ENCODE results near the gene CCDC92B.
"Not testable (repeated sequence)": the region's sequence is repeated elsewhere in the genome, so short reads cannot be mapped to it uniquely, and the experiment has no call there.

Gene CCDC92B

GRCh38 chr17:2749058-2749783, at the start of gene CCDC92B:
CCDC92B (minus strand) TSS chr17:2749652; CDS start chr17:2735145, 14,507 bp downstream.
- DNase-seq, result no peak

DNA sequence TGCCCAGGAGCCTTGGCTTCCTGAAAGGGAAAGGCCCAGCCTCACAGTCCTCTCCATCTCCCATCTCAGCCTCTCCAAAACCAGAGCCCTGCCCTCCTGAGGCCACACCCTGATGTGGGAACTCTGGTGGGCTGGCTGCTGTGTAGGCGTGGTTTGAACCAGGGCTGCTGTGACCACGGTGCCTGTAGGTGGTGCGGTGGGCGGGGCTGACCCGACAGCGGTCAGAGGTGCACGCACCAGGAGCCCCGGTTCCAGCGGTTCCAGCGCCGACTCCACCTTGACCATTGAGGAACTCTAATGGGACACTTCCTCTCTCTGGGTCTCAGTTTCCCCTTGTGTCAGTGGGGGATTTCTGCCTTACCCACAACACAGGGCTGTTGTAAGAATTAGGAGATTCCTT, 49.2 kb upstream of the CCDC92B start:
- DNase-seq, result no peak

GRCh38 chr17:2798188-2798587, 48.7 kb upstream of the CCDC92B start:
- DNase-seq, result no peak

DNA sequence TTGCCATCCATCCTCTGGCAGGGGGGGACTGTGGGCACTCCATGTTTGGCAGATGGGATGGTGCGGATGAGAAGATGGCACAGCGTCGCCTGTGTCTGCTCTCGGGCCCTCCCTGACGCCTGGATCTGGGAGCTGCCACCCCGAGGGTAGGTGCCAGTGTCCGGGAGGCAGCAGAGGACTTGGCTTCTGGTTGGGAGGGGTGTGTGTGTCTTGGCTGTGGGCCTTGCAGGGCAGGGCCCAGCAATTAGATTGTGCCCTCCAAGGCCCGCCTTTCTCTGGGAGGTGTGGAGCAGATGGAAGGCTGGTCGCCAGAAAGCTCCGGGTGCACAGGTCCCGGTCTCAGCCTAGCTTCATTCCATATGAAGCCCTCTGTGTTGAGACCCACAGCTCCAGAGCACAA, 48.2 kb upstream of the CCDC92B start:
- DNase-seq, result no peak

GRCh38 chr17:2797226-2797625, 47.8 kb upstream of the CCDC92B start:
- DNase-seq, result peak; percentile 33

- DNase-seq, result peak; percentile 98
Observed at GRCh38 chr17:2796164-2797125, 47.0 kb upstream of the CCDC92B start, which contains the start of gene RAP1GAP2. RAP1GAP2 (plus strand) TSS chr17:2796438; CDS start chr17:2796528, 90 bp downstream.

DNA sequence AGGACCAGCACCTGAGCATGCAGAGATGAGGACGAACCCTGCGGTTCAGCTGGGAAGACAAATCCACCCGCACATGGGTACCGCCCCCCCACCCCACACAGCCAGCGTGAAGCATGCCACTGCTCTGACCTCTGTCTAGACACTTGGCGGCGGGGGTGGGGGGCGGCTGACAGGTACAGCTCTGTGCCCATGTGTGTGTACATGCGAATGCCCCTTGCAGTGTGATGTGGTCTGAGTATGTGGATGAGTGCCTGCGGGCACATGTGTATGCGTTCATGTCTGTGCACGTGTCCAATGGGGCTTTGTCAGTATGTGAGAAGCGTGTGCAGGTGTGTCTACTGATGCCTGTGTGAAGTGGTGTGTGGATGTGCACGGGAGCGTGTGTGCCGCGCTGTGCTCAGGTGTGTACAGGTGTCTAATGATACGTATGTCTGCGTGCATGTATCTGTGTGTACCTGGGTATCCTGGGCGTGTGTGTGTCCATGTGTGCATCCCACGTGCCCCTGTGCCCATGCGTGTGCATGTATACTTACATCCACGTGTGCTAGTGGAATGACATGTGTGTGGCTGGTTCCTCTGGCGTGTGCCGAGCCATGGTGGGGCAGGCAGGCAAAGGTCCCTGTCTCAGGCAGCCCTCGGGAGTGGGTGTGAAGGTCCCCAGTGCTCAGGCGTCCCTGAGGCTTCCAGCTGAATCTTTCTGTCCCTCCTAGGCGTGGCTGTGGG, 46.1 kb upstream of the CCDC92B start:
- no peak for DNase-seq

- DNase-seq, result no peak
Observed at GRCh38 chr17:2794111-2794803, 44.8 kb upstream of the CCDC92B start.

DNA sequence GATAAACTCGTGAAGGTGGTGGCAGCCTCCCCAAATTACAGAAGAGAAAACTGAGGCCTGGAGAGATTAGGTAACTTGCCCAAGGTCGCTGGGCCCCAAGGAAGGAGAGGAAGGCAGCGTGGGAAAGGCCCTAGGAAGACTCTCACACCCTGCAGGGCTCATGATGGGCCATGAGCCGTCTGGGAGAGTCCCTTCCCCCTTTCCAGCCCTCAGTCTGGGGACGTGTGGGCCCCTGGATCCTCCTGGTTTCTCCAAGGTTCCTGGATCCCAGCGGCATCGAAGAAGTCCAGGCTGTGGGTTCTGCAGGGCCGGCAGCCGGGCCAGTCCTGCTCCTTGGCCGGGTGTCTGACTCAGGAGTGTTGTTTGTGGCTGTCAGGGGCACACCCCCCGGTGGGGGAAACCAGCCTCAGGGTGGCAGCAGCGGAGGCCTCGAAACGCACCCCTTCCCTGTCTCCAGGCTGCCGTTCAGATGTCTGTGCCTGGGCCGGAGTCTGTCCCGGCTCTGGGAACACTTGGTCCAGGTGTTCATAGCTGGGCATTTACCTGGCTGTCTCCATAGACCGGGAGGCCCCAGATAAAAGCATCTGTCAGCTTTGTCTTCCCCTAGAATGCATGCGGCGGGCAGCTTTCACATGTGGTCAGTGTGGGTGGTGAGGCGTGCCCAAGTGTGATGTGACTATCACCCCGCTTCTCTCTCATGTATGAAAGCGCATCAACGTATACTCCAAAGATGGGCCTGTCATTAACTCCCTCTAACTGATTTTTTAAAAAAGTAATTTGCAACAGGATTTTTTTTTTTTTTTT, 43.1 kb upstream of the CCDC92B start:
- DNase-seq, result peak; percentile 50

GRCh38 chr17:2789700-2790099, 40.2 kb upstream of the CCDC92B start:
- peak; percentile 76 for DNase-seq

GRCh38 chr17:2786176-2786881, 36.9 kb upstream of the CCDC92B start:
- peak; percentile 97 for DNase-seq

- peak; percentile 88 for DNase-seq
Observed at GRCh38 chr17:2785376-2785775, 35.9 kb upstream of the CCDC92B start.

DNA sequence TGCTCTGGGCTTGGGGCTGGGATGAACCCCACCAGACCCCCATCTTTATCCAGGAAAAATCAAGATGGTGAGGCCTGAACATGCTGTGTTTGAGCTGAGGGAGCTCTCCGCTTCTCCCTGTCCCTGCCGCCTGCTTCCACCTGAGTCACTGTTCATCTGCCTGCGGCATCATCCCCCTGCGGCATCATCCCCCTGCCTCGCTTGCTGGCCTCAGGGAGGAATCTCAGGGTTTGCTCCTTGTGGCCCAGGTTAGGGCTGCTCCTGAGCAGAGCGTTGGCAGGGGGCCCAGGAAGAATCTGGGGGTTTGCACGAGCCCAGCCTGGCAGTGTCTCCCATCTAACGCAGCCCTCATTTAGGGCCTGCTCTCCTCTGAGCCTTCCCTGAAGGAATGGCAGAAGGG, 35.4 kb upstream of the CCDC92B start:
- DNase-seq, result no peak

- DNase-seq, result no peak
Observed at GRCh38 chr17:2783310-2784030, 34.0 kb upstream of the CCDC92B start.

DNA sequence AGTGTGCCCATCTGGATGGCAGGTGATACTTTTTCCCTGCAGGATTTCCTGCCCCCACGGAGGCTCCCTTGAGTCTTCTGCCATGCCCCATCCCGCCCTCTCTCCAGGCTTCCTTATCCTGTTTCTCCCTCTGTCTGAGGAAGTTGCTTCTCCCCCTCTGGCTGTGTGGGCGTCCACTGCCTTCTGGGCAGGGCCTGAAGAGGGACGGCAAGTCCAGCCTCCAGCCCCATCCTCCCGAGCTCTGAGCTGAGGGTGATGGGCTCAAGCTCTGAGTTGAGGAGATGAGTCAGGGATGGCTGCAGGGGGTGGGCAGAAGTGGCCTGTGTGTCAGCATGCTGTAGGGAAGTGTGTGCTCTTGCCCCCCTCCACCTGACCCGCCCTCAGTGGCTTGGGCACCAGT, 32.6 kb upstream of the CCDC92B start:
- DNase-seq, result no peak

GRCh38 chr17:2781598-2781997, 32.1 kb upstream of the CCDC92B start:
- not testable (repeated sequence) for DNase-seq

- no peak for DNase-seq
Observed at GRCh38 chr17:2780931-2781454, 31.5 kb upstream of the CCDC92B start.

DNA sequence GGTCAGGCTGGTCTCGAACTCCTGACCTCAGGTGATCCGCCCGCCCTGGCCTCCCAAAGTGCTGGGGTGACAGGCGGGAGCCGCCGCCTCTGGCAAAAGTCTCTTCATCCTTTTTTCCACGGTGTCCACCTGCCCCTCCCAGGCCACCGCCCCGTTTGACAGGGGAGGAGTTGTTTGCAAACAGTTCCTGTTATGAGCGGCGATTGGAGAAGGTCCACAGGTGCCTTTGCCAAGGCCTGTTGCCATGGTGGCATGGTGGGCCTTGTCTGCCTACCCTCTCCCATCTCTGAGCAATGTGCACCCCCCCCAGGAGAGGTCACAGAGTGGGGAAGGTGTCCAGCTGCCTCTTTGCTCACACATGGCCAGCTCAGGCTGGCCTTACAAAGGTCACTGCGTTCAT, 30.8 kb upstream of the CCDC92B start:
- DNase-seq, result no peak

GRCh38 chr17:2779545-2779944, 30.1 kb upstream of the CCDC92B start:
- no peak for DNase-seq

DNA sequence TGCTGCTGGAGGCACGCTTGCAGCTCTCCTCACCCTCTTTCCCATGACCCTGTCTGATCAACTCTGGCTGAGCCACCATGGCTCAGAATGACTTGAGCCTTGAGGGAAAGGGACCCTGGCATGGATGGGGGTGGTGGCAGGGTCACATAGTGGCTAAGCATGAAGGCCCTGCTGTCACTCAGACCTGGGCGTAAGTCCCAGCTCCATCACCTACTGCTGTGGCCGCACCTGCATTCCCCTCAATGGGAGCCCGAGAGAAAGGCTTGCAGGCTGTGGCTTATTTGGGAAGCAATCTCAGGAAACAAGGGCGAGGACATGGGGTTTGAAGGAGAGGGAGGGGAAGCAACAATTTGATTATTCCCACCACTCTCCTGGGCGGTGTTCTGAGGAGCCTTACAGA, 29.0 kb upstream of the CCDC92B start:
- no peak for DNase-seq
